Stimulated activated CD4-positive, alpha-beta T cell treated with anti-CD3 and anti-CD28 coated beads, Interleukin-4, amount 100 ng/mL, for 24 hours (primary cell): ENCODE measurements around the gene MUCL3.
"Not testable (repeated sequence)": the region's sequence is repeated elsewhere in the genome, so short reads cannot be mapped to it uniquely, and the experiment has no call there.

Experiments
- DNase-seq: peaks from one replicate; pipeline ENCODE4 v3.0.0-alpha.2; 2020

The MUCL3 gene

DNA sequence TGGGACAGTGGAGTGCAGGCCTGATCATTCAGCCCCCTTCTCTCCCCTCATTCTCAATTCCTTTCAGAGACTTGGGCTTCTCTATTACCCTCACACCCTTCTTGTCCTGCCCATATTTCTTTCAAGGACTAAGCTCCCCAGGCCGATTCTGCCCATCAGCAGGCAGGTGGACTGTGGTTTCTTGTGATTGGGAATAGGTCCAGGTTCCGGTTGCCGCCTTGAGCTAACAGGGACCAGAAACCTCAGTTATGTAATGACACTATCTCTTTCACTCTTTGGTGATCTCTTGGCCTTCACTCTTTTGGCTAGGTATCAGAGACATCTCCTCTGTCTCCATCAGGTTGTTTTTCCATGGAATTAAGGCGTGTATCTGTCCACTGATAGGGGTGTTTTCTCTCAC, 6.5 kb downstream of the MUCL3 start:
- no peak for DNase-seq

DNA sequence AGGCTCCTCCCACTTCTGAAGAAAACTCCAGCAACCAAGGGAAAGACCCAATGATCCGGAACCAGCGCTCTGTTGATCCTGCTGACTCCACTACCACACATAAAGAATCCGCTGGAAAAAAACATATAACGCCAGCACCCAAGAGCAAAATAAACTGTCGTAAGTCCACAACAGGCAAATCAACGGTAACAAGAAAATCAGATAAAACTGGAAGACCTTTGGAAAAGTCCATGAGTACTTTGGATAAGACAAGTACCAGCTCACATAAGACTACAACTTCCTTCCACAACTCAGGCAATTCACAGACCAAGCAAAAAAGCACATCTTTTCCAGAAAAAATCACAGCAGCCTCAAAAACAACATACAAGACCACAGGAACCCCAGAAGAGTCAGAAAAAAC, 8.0 kb downstream of the MUCL3 start:
- DNase-seq = no peak

DNA sequence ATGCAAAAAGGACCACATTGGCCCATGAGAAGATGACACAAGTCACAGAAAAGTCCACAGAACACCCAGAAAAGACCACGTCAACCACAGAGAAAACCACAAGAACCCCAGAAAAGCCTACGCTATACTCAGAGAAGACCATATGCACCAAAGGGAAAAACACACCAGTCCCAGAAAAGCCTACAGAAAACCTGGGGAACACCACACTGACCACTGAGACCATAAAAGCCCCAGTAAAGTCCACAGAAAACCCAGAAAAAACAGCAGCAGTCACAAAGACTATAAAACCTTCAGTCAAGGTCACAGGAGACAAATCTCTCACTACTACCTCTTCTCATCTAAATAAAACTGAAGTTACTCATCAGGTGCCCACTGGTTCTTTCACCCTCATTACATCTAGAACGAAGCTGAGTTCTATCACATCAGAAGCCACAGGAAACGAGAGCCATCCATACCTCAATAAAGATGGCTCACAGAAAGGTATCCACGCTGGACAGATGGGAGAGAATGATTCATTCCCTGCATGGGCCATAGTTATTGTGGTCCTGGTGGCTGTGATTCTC, 11.2 kb downstream of the MUCL3 start:
- no peak for DNase-seq

DNA sequence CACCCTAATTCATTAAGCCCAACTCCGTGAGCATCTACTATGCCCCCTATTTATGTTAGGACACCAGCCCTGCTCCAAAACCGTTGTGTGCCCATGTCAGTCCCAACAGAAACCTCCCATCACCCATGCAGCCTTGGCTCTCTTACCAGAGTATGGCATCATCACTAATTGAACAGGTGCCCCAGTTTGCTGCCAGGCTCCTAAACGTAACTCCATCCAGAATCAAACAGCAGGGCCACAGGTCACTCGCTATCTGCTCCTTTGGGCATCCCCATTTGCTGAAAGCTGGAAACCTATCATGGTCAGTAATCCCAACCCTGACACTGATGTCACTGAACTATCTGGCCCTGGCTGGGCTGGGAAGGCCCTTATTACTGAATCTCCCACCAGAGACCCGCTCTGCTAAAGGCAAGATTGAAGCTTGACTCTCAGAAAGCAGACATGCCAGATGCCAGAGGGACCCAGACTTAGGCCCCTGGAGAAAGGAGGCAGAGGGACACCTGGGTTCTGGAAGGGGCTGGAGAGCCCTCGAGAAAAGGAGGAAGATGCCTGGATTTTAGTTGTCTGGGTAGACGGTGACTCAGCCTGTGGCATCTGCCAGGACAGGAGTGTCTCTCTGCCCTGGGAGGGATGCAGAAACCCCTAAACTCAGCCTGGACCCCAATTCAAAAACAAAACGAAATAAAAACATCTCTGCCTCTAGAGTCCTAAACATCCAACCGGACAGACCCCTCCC, 14.0 kb downstream of the MUCL3 start:
- no peak for DNase-seq

DNA sequence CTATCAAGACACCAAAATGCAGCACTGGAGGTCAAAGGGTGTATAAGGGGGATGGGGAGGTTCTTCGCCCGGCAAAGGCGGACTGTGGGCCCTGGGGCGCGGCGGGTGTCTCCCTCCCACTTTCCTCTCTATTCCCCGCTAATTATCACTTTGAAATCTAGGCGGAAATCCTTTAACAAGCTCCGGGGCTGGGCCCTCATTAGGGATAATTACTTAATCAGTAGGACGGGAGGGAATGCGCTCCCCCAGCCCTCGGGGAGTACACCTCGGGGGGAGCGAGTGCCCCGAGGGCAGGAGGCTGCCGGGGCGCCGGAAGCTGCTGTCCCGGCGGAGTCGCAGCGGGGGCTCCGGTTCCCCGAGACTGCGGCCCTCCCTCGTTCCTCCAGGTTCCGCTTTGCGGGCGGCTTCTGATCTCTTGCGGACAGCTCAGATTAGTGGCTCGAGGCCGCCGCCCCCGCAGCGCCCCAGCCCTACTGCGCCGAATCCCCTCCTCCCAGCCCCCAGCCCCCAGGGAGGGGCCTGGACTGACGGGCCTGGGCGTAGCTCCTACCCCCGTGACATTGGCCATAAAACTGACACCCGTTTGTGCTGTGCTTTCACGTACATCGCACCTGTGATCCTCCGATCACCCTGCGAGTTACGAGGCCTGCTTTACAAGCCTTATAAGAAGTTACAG, 14.7 kb downstream of the MUCL3 start:
- DNase-seq = peak; percentile 73

DNA sequence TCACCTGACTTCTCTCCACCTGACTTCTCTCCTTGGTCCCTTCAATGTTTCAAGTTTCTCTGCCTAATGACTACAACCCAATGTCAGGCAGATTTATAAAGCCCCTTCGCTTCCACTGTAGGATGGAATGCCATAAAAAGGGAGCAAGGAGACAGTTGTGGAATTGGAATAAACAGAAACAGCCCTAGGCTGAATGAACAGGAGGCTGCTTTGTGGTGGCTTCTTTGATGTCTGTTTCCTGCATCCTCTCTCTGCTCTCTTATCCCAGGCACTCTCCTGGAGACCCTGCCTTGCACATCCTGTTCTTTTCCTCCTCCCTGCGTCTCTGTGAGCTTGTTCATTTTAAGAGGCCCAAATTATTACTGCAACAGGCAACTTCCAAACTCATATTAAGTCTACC, 16.9 kb downstream of the MUCL3 start:
- no peak for DNase-seq

DNA sequence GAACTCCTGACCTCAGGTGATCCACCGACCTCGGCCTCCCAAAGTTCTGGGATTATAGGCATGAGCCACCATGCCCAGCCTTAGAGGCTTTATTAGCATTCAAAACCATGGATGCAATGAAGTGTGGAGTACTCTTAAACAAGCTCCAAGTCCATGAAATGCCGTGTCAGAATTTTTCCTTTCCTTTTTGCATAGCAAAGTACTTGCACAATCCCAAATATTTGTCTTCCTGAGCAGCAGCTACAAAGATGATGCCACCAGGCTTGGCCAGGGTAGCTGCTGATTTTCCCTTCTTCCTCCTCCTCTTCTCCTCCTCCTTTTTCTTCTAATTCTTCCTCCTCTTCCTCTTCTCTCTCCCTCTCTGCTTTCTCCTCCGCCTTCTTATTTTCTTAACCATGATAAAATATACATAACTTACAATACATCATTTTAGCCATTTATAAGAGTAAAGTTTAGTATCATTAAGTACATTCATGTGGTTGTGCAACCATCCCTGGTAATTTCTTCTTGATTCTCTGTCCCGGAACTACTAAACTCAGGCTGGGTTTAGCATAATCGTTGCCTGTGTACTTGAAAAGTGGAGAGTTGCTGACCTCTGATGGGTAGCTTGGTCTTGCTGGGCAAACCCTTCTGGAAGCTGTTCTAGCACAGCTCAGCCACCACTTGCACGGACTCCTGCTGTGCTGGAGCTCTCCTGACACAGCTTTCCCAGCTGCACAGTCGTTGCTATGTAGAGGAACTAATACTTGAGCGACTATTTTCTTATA, 20.3 kb downstream of the MUCL3 start:
- no peak for DNase-seq

DNA sequence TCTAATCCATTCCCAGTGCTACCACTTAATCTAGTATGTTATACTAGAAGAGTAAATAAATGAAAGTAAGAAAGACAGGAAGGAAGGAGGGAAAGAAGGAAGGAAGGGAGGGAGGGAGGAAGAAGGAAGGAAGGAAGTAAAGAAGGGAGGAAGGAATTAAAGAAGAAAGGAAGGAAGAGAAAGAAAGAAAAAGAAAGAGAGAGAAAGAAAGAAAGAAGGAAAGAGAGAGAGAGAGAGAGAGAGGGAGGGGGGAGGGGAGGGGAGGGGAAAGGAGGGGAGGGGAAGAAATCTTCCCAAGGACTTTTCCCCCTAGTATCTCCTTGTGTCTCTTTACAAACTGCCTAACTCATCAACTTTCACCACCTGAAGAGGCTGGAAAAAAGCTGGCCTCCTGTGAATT, 21.9 kb downstream of the MUCL3 start:
- DNase-seq = no peak

DNA sequence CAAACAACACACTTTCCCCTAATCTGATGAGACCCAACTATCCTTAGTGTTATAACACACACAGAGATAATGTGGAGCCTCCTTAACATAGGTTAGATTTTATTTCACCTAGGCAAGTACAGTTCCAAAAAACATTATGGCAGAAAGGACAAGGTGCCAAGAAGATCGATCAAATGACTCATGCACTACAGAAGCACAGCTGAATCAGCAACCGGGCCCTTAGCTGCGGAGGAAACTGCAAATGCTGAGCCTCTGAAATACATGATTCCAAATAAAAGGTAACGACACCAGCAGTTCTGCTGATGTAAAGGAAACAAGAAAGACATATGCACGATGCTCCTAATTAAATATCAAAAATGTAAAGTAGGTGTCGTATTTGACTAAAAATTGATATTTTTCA, 22.9 kb downstream of the MUCL3 start:
- DNase-seq = no peak

DNA sequence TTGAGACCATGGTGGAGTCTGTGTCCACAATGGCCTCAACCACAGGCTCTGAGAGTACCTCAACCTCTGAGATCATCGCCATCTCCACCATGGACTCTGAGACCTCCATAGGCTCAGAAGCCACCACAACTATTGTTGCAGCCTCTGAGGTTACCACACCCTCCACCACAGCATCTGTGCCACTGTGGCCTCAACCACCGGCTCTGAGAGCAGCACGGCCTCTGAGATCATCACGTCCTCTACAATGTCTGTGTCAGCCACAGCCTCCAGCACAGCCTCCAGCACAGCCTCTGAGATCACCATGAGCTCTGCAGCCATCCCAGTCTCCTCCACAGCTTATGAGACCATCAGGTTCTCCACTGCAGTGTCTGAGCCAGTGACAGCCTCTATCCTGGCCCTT, 23.3 kb downstream of the MUCL3 start:
- no peak for DNase-seq

DNA sequence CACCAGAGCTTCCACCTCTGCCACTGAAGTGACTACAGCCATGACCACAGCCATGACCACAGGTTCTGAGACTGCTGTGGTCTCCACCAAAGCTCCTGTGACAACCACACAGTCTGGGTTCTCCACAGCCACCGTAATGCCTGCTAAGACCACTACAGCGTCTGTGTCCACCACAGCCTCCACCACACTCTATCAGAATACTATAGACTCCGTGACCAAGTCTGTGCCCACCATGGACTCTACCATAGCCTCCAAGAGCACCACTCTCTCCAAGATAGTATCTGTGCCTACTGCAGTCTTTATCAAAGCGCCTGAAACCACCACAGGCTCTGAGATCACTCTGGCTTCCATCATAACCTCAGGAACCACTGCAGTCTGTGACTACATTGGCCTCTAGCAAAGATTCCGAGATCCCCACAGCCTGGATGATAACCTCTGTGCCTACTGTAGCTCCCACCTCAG, 24.4 kb downstream of the MUCL3 start:
- DNase-seq = no peak

DNA sequence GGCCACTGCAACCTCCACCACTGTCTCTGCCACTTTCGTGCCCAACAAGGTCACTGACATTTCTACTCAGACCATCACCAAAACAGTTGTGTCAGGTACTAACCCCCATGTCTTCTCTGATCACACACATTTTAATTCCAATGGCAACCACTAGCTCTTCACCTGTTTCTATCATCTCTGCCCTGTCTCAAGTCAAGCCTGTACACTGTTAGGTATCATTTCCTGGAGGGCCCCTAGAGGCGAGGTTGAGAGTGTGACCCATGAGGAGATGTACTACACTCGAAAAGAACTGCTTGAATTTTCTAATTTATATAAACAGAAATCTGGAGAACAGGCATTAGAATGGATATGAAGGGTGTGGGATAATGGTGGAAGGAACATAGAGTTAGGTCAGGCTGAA, 25.4 kb downstream of the MUCL3 start:
- DNase-seq = no peak

DNA sequence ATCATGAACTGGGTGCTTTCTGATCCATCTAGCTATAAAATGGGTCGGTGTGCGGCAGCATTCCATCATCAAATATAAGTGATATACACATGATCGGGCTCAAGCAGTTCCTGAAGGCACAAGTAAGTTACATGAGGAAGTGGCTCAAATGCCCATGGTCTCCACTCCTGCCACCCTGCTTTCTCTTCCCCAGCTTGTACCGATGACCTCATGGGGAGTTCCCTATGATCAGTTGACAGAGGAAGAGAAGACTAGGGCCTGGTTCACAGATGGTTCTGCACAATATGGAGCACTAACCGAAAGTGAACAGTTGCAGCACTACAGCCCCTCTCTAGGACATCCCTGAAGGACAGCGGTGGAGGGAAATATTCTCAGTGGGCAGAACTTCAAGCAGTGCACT, 28.4 kb downstream of the MUCL3 start:
- DNase-seq = not testable (repeated sequence)

DNA sequence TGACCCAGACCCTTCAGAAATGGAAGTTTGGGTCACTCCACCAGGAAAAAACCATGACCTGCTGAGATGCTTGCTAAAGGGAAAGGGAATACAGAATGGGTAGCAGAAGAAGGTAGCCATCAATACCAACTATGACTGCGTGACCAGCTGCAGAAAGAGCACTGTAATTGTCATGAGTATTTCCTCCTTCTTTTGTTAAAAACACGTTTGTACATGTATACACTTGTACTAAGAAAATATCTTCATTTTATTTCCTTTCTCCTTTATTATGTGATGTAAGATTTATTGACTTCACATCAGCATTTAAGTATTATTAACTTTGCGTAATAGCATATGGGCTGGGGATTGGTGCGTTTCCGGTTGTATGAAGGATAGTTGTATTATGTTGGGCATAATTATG, 30.2 kb downstream of the MUCL3 start:
- no peak for DNase-seq

DNA sequence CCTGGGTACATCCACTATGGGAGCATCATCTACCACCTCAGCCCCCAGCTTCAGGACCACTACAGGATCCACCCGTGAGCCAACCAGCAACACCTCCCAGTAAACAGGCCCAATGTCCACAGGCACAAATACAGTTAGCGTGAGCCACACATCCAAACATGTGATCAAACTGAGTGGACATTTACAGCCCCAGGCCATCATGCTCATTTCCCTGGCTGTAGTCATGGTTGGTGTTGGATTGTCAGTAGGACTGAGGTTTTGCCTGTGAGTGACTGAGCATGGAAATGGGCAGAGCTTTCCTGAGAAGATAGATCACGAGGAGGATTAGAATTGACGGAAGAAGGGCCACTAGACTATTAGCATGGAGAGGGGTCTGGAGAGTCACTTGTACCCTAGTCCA, 32.0 kb downstream of the MUCL3 start:
- DNase-seq = no peak

DNA sequence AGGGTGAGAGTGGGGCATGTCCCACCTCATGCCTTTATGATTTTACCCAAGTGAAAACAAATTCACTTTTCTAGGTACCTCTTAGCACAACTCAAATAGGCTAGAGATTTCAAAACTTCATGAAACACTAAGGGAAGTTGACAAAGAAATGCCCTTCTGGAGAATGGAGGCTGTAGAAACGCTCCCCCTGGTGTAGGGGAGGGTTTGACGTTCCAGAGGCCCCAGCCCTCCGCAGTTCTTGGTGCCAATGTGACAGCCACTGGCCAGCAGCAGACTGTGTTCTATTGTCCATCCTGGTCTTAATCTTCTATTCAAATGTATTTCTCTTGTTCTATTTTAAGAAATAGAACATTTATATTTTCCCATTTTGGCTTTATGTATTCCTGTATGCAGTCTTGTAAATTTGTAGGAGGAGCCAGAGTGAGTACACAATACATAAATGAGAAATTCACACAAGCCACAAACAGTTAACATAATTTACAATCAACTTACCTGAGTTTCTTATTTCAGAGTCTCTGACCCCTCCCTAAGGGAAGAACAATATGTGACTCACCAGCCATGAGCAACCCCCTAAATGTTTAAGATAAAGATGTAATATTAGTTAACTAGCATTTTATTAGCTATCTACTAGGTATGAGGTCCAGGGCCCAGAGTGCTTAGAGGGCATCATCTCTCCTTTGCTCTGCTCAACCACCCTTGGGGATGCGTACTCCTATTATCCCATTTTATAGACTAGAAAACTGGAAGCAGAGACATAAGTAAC, 33.9 kb downstream of the MUCL3 start:
- DNase-seq = no peak

DNA sequence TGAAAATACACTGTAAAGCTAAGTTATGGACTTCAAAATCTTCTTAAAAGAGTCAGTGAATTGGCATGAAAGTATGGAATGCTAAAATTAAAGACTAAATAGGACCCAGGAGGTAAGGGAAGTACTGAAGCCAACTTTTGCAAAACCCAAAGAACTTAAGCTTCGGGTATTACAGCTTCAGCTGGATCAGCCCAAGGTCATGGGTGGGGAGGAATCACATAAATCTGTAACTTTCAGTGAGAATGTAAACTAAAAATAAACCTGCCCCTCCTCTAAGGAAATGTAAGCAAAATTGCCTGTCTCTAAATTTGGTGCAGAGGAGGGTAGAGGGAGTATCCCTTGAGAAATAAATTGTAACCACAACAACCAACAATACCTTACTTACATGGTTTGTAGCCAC, 38.4 kb downstream of the MUCL3 start:
- DNase-seq = no peak

DNA sequence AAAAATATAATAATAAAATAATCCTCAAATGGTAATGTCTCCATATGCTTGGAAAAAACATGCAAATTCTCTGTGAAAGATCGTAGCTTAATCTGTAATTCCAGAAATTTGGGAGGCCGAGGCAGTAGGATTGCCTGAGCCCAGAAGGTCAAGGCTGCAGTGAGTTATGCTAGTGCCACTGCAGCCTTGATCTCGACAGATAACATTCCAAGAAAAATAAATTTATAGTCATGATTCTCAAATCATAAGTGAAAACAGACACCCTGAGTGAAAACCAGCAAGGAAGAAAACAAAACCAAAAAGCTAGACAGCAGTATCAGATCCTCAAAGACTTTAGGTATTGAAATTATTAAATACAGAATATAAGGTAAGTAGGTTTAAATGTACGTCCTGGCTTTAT, 38.9 kb downstream of the MUCL3 start:
- DNase-seq = no peak

DNA sequence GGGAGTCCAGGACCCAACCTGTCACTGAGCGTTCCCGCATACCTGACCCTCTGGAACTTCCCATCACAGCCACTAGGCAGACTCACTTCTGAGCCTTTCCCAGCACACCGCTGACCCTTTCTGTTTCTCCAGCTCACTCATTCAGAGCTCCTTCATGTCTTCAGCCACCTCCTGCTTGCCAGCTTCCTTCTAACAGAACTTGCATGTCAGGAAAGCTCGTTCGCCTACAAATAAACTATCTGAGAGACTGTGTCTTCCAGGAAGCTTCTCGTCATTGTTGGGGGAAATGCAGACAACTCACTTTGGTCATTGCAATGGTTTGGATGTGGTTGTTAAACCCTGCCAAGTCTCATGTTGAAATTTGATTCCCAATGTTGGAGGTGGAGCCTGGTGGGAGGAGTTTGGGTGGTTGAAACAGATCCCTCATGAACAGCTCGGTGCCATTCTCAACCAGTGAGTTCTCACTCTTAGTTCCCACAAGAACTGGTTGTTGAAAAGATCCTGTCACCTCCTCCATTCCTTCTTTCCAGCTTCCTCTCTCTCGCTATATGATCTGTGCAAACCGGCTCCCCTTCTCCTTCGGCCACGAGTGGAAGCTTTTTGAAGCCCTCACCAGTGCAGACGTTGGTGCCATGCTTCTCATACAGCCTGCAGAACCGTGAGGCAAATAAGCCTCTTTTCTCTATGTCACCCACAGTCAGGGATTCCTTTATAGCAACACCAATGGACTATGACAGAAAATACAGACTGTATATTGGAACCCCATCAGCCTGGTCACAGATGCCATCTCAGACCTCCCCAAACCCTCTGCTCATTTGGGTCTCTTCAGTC, 41.4 kb downstream of the MUCL3 start:
- no peak for DNase-seq

DNA sequence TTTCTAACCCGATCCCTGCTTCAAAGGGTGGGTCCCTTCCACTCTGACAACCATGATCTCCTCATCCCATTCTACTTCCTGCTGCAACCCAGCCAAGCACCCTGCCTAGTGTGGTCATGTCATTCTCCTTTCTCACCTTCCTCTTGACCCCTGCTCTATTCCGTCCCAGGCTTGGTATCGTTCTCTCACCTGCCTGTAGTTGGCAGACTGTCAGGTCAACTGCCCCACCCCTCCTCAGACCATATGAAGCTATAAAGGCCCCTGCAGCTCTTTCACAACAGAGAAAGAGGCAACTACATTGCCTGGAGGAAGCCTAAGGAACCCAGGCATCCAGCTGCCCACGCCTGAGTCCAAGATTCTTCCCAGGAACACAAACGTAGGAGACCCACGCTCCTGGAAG, 42.7 kb downstream of the MUCL3 start, which contains the start of gene MUC21:
Gene MUC21 (plus strand): TSS at position 280 of the 400 bp plus-strand sequence. CDS start 241 bp downstream, outside the sequence.
- no peak for DNase-seq

DNA sequence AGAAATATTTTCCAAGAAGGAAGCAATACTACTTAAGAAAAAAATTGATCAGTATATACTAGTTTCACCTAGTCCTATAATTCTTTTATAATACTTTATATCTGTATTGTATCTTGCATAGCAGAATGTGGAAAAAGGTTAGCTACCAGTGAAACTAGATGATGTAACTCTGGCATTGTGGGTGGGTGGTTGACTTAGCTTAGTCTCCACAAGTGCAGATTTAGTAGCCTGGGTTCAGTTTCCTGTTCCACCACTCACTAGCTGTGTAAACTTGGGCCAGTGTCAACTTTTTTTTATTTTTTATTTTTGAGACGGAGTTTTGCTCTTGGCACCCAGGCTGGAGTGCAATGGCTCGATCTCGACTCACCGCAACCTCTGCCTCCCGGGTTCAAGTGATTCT, 44.7 kb downstream of the MUCL3 start:
- DNase-seq = peak; percentile 22

DNA sequence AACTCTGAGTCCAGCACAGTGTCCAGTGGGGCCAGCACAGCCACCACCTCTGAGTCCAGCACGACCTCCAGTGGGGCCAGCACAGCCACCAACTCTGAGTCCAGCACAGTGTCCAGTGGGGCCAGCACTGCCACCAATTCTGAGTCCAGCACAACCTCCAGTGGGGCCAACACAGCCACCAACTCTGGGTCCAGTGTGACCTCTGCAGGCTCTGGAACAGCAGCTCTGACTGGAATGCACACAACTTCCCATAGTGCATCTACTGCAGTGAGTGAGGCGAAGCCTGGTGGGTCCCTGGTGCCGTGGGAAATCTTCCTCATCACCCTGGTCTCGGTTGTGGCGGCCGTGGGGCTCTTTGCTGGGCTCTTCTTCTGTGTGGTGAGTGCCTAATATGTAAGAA, 46.5 kb downstream of the MUCL3 start:
- no peak for DNase-seq
